HEK293 (cell line): ENCODE data around the gene AP3B1.

Source experiments
- CTCF ChIA-PET: fragments of 350-600 bp; formaldehyde crosslinking; extraction: SDS; loops from one replicate; lab custom pipeline; 2021; ENCODE audit warnings: antibody characterized with exemption; lab: Yijun Ruan, JAX
- POLR2A ChIA-PET: fragments of 300-600 bp; formaldehyde crosslinking; extraction: SDS; loops from one replicate; lab custom pipeline; 2020; ENCODE audit warnings: antibody characterized with exemption, inconsistent platforms; lab: Yijun Ruan, JAX
- H3K27ac ChIP-seq: fragments of 200-500 bp; sonication (Bioruptor generic); 2 replicates; pipeline ENCODE4 v1.5.1; 2014; ENCODE audit warnings: low read depth, low read length, control low read depth, inconsistent platforms; ENCODE audit errors: extremely low read depth
- H3K36me3 ChIP-seq, 2 experiments: fragments of 200-500 bp in 1 of 2; sonication (Bioruptor generic) in 1 of 2; 1 replicate in 1 of 2; 2 replicates in 1 of 2; pipeline ENCODE4 v1.5.1; 2014 to 2017; ENCODE audit warnings: inconsistent platforms in 2 of 2, low read length in 2 of 2; ENCODE audit not compliant: control insufficient read depth in 2 of 2, insufficient read depth in 1 of 2
- H3K4me1 ChIP-seq: fragments of 200-500 bp; sonication (Bioruptor generic); 2 replicates; pipeline ENCODE4 v1.5.1; 2014; ENCODE audit warnings: mild to moderate bottlenecking, low read length, inconsistent platforms; ENCODE audit not compliant: control insufficient read depth, insufficient read depth
- H3K4me3 ChIP-seq: 2 replicates; pipeline ENCODE4 v1.5.1; 2011; ENCODE audit warnings: low read depth, mild to moderate bottlenecking, control low read depth, low read length, moderate library complexity
- H3K9me3 ChIP-seq: fragments of 200-500 bp; sonication (Bioruptor generic); 2 replicates; pipeline ENCODE4 v1.5.1; 2014; ENCODE audit warnings: low read depth, low read length, inconsistent platforms; ENCODE audit not compliant: control insufficient read depth, insufficient read depth
- GLIS1 ChIP-seq: fragments of 450-650 bp; formaldehyde crosslinking; IDR thresholded peaks from 2 replicates; pipeline ENCODE4 v1.5.1; 2016; ENCODE audit warnings: missing biosample characterization, missing genetic modification characterization
- HOXD13 ChIP-seq: sonication (generic); formaldehyde crosslinking; IDR thresholded peaks from 2 replicates; pipeline ENCODE4 v1.8.0; 2022; ENCODE audit warnings: missing genetic modification reagents, borderline replicate concordance
- SCRT1 ChIP-seq: fragments of 450-650 bp; formaldehyde crosslinking; IDR thresholded peaks from 2 replicates; pipeline ENCODE4 v1.5.1; 2016; ENCODE audit warnings: missing biosample characterization, missing genetic modification characterization, borderline replicate concordance
- SCRT2 ChIP-seq: fragments of 450-650 bp; formaldehyde crosslinking; IDR thresholded peaks from 2 replicates; pipeline ENCODE4 v1.5.1; 2016; ENCODE audit warnings: missing biosample characterization, missing genetic modification characterization
- ZBTB11 ChIP-seq: fragments of 450-650 bp; formaldehyde crosslinking; conservative IDR thresholded peaks from 2 replicates; pipeline ENCODE4 v1.5.1; 2016; ENCODE audit warnings: low read depth, missing biosample characterization, missing genetic modification characterization
- ZBTB20 ChIP-seq: fragments of 450-650 bp; formaldehyde crosslinking; IDR thresholded peaks from 2 replicates; pipeline ENCODE4 v1.5.1; 2016; ENCODE audit warnings: missing biosample characterization, missing genetic modification characterization
- ZEB2 ChIP-seq: fragments of 450-650 bp; formaldehyde crosslinking; IDR thresholded peaks from 2 replicates; pipeline ENCODE4 v1.5.1; 2016; ENCODE audit warnings: missing biosample characterization, missing genetic modification characterization
- ZFP41 ChIP-seq: fragments of 450-650 bp; formaldehyde crosslinking; IDR thresholded peaks from 2 replicates; pipeline ENCODE4 v1.5.1; 2016; ENCODE audit warnings: missing biosample characterization, missing genetic modification characterization, borderline replicate concordance
- ZIC2 ChIP-seq: fragments of 450-650 bp; formaldehyde crosslinking; IDR thresholded peaks from 2 replicates; pipeline ENCODE4 v1.5.1; 2016; ENCODE audit warnings: missing biosample characterization, missing genetic modification characterization
- ZNF174 ChIP-seq: fragments of 450-650 bp; formaldehyde crosslinking; IDR thresholded peaks from 2 replicates; pipeline ENCODE4 v1.5.0; 2017; ENCODE audit warnings: missing biosample characterization, mild to moderate bottlenecking, missing genetic modification characterization
- ZNF175 ChIP-seq: fragments of 450-650 bp; formaldehyde crosslinking; IDR thresholded peaks from 2 replicates; pipeline ENCODE4 v1.5.1; 2016; ENCODE audit warnings: missing biosample characterization, missing genetic modification characterization
- ZNF654 ChIP-seq: fragments of 450-650 bp; formaldehyde crosslinking; IDR thresholded peaks from 2 replicates; pipeline ENCODE4 v1.5.1; 2016; ENCODE audit warnings: low read depth, missing biosample characterization, missing genetic modification characterization
- ZNF843 ChIP-seq: fragments of 450-650 bp; formaldehyde crosslinking; IDR thresholded peaks from 2 replicates; pipeline ENCODE4 v1.5.1; 2016; ENCODE audit warnings: missing biosample characterization, missing genetic modification characterization
- TF ChIP-seq, protein P1 (sequence below): fragments of 450-650 bp; formaldehyde crosslinking; IDR thresholded peaks from 2 replicates; pipeline ENCODE4 v1.5.1; 2017; ENCODE audit warnings: missing biosample characterization, missing genetic modification characterization
- TF ChIP-seq, protein P2 (sequence below): fragments of 450-650 bp; formaldehyde crosslinking; IDR thresholded peaks from 2 replicates; pipeline ENCODE4 v1.5.1; 2016; ENCODE audit warnings: missing biosample characterization, missing genetic modification characterization
- TF ChIP-seq, protein P3 (sequence below): fragments of 450-650 bp; formaldehyde crosslinking; IDR thresholded peaks from 2 replicates; pipeline ENCODE4 v1.5.1; 2017; ENCODE audit warnings: missing biosample characterization, mild to moderate bottlenecking, missing genetic modification characterization, moderate library complexity

The AP3B1 gene

DNA sequence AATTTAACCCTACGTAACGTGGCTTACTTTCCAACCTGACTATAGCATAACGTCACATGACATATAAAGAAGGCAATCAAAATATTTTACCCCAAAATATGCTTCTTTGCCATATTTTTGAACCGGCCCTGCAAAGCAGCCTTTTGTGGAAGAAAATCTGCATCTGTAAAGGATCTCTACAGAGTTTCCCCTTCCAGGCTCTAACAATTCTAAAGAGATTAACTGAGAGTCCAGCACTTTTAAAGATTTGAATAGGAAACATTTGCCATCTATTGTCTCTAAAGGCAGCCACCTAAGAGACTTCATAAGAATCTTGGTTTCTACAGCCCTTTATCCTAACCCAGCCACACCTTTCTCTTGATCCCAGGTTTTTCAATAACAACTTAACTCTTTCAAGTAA, 22.7 kb downstream of the AP3B1 start (continued):
- TF ChIP-seq ZNF175 (no peak), GLIS1 (no peak), ZNF174 (no peak), ZFP41 (no peak), ZBTB20 (no peak), ZNF843 (tag by site-specific recombination) (no peak)
- TF ChIP-seq, protein P1, sequence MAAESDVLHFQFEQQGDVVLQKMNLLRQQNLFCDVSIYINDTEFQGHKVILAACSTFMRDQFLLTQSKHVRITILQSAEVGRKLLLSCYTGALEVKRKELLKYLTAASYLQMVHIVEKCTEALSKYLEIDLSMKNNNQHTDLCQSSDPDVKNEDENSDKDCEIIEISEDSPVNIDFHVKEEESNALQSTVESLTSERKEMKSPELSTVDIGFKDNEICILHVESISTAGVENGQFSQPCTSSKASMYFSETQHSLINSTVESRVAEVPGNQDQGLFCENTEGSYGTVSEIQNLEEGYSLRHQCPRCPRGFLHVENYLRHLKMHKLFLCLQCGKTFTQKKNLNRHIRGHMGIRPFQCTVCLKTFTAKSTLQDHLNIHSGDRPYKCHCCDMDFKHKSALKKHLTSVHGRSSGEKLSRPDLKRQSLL (tag by site-specific recombination) = no peak
- TF ChIP-seq, protein P2, sequence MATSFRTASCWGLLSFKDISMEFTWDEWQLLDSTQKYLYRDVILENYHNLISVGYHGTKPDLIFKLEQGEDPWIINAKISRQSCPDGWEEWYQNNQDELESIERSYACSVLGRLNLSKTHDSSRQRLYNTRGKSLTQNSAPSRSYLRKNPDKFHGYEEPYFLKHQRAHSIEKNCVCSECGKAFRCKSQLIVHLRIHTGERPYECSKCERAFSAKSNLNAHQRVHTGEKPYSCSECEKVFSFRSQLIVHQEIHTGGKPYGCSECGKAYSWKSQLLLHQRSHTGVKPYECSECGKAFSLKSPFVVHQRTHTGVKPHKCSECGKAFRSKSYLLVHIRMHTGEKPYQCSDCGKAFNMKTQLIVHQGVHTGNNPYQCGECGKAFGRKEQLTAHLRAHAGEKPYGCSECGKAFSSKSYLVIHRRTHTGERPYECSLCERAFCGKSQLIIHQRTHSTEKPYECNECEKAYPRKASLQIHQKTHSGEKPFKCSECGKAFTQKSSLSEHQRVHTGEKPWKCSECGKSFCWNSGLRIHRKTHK (tag by site-specific recombination) = no peak

- Histone ChIP-seq H3K27ac (no peak overlapping the region), H3K4me1 (no peaks in the 10 kb centered on the region), H3K36me3 (peaks cover 5 to 17% of the 10 kb centered on the region in 2 experiments; a peak in 2 of 3 replicates), H3K9me3 (no peaks in the 10 kb centered on the region), H3K4me3 (no peak overlapping the region)
- TF ChIP-seq ZNF654 (tag by site-specific recombination) (peak; percentile 54), ZEB2 (tag by site-specific recombination) (peak; percentile 72), ZIC2 (no peak), SCRT1 (peak; percentile 52; the same call in 1 of the 2 replicates), SCRT2 (peak; percentile 91)
- CTCF ChIA-PET = interaction anchor here (0.5 to 1.1 kb wide), 7 partner anchors 13 to 970 kb away, joined by 3 to 8 read pairs (median 3); no protein-coding TSS in a partner anchor
- POLR2A ChIA-PET = no interaction called here
Measured at GRCh38 chr5:78269088-78269703, 25.3 kb downstream of the AP3B1 start.

- no peak overlapping the region for H3K27ac ChIP-seq
- H3K9me3 ChIP-seq = no peaks in the 10 kb centered on the region
- H3K36me3 ChIP-seq = peaks cover 6 to 25% of the 10 kb centered on the region in 2 experiments
- CTCF ChIA-PET = interaction anchor here (0.5 to 1.9 kb wide), 7 partner anchors 22 to 707 kb away, joined by 3 to 7 read pairs (median 3); no protein-coding TSS in a partner anchor
- no peak overlapping the region for H3K4me3 ChIP-seq
- POLR2A ChIA-PET = no interaction called here
- TF ChIP-seq HOXD13 (CRISPR knock-in tag) (no peak), ZBTB11 (tag by site-specific recombination) (no peak)
- TF ChIP-seq, protein P3, sequence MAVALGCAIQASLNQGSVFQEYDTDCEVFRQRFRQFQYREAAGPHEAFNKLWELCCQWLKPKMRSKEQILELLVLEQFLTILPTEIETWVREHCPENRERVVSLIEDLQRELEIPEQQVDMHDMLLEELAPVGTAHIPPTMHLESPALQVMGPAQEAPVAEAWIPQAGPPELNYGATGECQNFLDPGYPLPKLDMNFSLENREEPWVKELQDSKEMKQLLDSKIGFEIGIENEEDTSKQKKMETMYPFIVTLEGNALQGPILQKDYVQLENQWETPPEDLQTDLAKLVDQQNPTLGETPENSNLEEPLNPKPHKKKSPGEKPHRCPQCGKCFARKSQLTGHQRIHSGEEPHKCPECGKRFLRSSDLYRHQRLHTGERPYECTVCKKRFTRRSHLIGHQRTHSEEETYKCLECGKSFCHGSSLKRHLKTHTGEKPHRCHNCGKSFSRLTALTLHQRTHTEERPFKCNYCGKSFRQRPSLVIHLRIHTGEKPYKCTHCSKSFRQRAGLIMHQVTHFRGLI (tag by site-specific recombination) = peak; percentile 34; the same call in 1 of the 2 replicates
- no peaks in the 10 kb centered on the region for H3K4me1 ChIP-seq
Measured at GRCh38 chr5:78268356-78268755, 26.1 kb downstream of the AP3B1 start.
